GM18517 (cell line): ENCODE data around the gene GSTA1.
"Not testable (repeated sequence)": the region's sequence is repeated elsewhere in the genome, so short reads cannot be mapped to it uniquely, and the experiment has no call there.

Experiments used
- ATAC-seq: cut with Tn5 transposase; IDR thresholded peaks from one replicate; pipeline ENCODE4 v1.9.1; 2021; ENCODE audit warnings: mild to moderate bottlenecking, moderate library complexity; ENCODE audit not compliant: unreplicated experiment

Gene GSTA1

DNA sequence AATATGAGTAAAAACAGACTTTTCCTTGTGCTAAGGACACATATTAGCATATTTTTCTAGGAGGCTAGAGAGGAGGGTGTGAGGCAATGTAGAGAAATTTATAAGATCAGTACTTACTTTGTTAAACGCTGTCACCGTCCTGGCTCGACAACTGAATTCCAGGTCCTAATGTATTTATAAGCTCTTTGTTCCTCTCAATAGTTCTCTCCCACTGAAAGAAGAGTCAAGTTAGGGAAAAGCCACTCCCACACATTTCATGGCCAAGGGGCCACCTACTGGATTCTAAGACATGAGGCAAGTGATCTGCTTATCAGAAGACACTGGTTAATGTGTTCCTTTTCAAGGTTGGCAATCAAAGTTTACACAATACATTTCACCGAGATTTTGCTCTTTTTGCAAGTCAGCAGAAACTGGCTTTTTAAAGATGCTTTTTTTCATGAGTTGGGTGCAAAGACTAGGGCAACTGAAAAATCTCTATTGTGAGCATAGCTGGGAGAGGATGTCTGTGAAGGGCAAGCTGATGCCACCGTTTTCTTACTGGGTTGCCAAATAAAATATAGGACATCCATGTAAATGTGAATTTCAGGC is at the start of gene GSTA1:
Gene GSTA1 (minus strand): TSS at position 149 of the 588 bp plus-strand sequence. CDS start 4,549 bp downstream, outside the sequence.
- not testable (repeated sequence) for ATAC-seq

DNA sequence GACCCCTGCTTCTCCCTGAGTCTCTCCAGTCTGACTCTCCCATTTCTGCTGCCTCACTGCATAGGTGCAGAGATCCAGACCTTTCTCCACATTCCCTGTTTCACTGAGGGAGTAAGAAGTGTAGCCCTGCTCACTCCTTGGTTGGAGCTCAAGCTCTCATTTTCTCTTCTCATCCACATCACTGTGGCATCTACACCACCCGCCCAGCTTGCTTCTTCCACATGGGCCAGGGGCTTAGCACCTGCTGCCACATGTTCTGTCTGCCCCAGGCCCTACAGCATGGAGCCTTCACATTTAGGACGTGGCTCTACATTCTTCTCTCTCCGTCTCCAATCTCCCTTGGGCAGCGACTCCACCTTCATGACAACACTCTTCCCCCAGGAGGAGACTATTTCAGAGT is 45.5 kb upstream of the GSTA1 start:
- no peak for ATAC-seq

- no peak for ATAC-seq
Measured at GRCh38 chr6:52846002-52846401, 42.4 kb upstream of the GSTA1 start.

DNA sequence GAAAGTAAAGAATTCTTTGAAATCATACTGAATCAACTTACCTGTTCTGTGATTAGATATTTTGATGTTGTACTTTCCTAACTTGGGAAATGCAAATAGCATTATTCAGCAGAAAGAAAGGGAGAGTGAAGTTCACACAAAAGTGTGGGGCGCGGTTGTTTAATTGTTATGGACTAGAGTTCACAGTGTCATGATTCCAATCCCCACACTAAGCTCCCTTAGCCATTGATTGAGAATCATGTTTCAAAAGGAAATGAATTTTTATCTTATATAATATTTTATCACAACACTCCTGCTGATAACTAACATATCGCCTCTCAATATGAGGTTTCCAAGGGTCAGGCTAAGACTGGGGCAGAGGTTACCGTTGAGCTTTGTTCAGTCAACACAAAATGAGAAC is 40.0 kb upstream of the GSTA1 start:
- ATAC-seq, result no peak

GRCh38 chr6:52840763-52841585 is 37.4 kb upstream of the GSTA1 start, which contains the start of gene GSTA5:
TSS of gene GSTA5 (minus strand) at chr6:52840813.
- no peak for ATAC-seq

DNA sequence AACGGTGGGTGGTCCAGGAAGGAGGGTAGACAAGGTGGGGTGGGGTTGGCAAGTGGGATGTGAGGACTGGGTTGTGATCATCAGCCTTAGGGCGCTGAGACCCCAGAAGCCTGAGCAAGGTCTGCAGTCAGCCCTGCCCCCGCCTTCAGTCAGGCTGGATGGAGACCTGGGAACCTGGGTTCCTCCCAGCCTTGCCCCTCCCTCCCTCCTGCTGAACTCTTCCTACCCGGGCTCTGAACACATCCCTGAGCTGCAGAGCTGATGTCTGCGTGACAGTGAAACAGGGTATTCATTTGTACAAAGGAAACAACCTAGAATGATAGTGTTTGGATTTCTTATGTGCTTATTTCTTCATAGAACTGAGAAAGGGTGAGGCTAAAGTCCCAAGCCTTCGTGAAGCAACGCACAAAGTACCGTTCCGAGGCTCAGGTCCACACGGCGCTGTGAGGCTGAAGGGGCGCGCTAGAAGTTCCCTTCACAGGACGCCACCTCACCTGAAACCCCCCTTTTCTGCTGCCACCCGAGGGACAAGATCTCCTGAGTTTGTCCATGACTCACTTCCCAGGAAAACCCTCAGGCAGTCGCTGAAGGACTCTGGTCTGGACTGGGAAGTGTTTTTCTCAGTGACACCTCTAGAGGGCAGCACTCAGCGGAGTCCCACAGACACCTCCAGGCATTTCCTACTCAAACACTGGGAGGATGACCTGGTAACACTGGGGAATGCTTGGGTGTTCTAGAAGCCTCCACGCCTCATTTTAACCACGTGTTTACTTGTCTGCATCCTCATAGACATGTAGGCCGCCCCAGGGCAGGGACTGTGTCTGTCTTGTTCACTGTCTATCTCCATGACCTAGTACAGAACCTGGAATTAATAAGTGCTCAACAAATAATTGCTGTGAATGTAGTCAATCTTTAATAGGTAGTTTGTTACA is 35.8 kb upstream of the GSTA1 start:
- ATAC-seq, result peak; percentile 61

DNA sequence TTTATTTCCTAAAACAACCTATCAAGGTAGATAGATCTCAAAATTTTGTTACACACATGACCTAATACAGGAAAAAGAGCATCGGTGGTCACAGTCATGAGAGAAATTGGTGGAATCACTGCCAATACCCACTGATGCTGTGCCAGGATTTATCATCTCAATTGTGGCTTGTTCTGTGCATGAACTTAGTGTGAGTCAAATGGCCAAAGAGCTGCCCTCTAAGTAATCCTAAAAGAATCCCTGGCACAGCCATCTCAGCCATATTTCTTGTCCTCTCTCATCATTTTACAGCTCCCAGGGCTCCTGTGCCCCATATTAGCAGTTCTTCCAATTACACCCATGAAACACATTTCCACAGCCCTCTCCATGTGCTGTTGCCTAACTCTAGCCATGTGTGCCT is 30.9 kb upstream of the GSTA1 start:
- ATAC-seq, result no peak

GRCh38 chr6:52830869-52831268 is 27.3 kb upstream of the GSTA1 start:
- not testable (repeated sequence) for ATAC-seq

- ATAC-seq, result no peak
Measured at GRCh38 chr6:52829046-52829817, 25.6 kb upstream of the GSTA1 start.

DNA sequence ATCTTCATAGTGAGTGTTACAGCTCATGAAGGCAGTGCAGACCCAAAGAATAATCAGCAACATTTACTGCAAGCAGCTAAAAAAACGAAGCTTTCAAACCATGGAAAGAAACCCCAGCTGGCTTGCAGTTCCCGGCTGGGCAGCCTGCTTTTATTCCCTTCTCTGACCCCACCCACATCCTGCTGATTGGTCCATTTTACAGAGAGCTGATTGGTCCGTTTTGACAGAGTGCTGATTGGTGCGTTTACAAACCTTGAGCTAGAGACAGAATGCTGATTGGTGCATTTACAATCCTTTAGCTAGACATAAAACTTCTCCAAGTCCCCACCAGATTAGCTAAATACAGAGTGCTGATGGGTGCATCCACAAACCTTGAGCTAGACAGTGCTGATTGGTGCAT is 25.0 kb upstream of the GSTA1 start:
- not testable (repeated sequence) for ATAC-seq

- not testable (repeated sequence) for ATAC-seq
Measured at GRCh38 chr6:52827073-52827783, 23.6 kb upstream of the GSTA1 start.

- ATAC-seq, result no peak
Measured at GRCh38 chr6:52826513-52826912, 22.9 kb upstream of the GSTA1 start.

- ATAC-seq, result not testable (repeated sequence)
Measured at GRCh38 chr6:52825900-52826459, 22.4 kb upstream of the GSTA1 start.

DNA sequence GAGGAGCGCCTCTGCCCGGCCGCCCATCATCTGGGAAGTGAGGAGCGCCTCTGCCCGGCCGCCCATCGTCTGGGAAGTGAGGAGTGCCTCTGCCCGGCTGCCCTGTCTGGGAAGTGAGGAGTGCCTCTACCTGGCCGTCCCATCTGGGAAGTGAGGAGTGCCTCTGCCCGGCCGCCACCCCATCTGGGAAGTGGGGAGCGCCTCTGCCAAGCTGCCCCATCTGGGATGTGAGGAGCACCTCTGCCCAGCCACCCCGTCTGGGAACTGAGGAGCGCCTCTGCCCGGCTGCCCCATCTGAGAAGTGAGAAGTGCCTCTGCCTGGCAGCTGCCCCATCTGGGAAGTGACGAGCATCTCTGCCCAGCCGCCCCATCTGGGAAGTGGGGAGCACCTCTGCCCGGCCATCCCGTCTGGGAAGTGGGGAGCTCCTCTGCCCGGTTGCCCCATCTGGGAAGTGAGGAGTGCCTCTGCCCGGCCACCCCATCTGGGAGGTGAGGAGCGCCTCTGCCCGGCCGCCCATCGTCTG is 21.7 kb upstream of the GSTA1 start:
- ATAC-seq, result not testable (repeated sequence)

DNA sequence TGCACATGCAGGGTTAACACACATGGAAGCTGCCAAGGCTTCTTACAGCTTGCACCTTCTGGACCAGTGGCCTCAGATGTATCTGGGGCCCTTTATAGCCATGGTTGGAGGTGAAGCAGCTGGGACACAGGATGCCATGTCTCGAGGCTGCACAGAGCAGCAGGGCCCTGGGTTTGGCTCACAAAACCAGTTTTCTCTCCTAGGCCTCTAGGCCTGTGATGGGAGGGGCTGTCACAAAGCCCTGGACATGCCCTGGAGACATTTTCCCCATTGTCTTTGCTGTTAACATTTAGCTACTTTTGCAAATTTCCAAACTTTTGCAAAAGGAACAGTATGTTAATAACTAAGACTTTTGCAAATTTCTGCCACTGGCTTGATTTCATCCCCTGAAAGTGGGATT is 18.2 kb upstream of the GSTA1 start:
- no peak for ATAC-seq

DNA sequence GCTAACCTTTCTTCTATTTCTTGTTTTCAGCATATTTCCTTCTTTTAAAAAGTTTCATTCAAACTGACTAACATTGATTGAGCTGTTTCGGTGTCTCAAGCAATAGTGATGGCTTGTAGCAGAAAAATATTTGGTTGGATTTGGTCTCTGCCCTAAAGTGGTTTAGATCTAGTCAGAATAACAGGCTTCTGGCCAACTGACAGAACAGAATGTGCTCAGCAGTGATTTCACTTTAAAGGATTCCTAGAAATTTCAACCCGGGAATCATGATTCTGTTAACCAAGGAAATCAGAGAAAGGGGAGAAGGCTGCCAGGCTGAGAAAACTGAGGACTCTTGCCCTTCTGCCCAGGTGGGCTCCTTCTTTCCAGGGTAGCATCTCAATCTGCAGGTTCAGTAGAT is 16.6 kb upstream of the GSTA1 start:
- no peak for ATAC-seq

GRCh38 chr6:52815167-52816092 is 11.8 kb upstream of the GSTA1 start:
- ATAC-seq, result no peak

DNA sequence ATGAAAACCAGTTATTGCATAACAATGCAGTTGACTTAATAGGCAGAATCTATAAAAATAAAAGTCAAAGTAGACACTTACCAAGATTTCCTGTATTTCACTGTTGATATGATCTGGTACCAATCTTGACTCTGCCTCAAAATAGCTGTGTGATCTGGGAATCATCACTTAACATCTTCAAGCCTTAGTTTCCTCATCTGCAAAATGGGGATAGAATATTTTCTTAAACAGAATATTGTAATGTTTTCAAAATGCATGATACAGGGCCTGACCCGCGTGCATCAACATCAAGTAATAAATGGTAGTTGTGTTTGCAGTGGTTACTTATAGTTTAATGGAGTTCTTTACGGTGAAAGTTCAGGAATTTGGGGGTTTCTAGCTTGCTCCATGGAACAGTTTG is 10.9 kb upstream of the GSTA1 start:
- not testable (repeated sequence) for ATAC-seq
